ENCODE measurements around the gene HTD2. TPM values are rescaled to one million over a fixed set of nuclear protein-coding genes. Genes with fewer than 3 reads are reported as not detected.

The HTD2 gene
- polyA plus RNA-seq, 1 of the 3 experiments (the other 2 are of a cell fraction), result 3.0 TPM

- Histone ChIP-seq H2AFZ (ENCODE audit: low read depth) (no peak overlapping the region), H3K79me2 (ENCODE audit: insufficient read depth) (no peaks in the 10 kb centered on the region), H3K4me3 (ENCODE audit: low read depth in 2 of 2, low read length in 1 of 2) (no peak overlapping the region), H3F3A (replicated peaks; ENCODE audit: insufficient read depth) (no peaks in the 10 kb centered on the region), H3K9ac (no peak overlapping the region), H3K27me3 (ENCODE audit: insufficient read depth) (no peaks in the 10 kb centered on the region), H4K20me1 (ENCODE audit: insufficient read depth) (no peaks in the 10 kb centered on the region), H3K36me3 (replicated peaks in 1 of 2; ENCODE audit: control insufficient read depth in 1 of 2, insufficient read depth in 2 of 2, low read length in 1 of 2) (peaks cover 0 to 6% of the 10 kb centered on the region in 2 experiments), H3K4me1 (ENCODE audit: control insufficient read depth in 1 of 2, insufficient read depth in 2 of 2, low read depth in 1 of 2, low read length in 1 of 2) (no peaks in the 10 kb centered on the region), H3K9me3 (no peaks in the 10 kb centered on the region), H3K4me2 (no peak overlapping the region), H3K27ac (ENCODE audit: low read depth in 2 of 2, low read length in 1 of 2) (no peak overlapping the region), H3K9me2 (no peaks in the 10 kb centered on the region)
- ChIA-PET POLR2A (no interaction called here), CTCF (interaction anchor here (0.9 kb wide), 1 partner anchor 110 kb away, joined by 4 read pairs; no protein-coding TSS in a partner anchor)
- 91% methylated on average over 6 of the region's 6 CpGs for WGBS (ENCODE audit: low lambda C conversion rate)
- TF ChIP-seq NFIC (IDR thresholded peaks at IDR 0.05; ENCODE audit: borderline replicate concordance), result no peak
- no peak for TF ChIP-seq ZBTB33 (IDR thresholded peaks at IDR 0.05; ENCODE audit: borderline replicate concordance, low read depth)
- TF ChIP-seq EZH2phosphoT487 (IDR thresholded peaks at IDR 0.05; ENCODE audit: borderline replicate concordance, low read depth), result no peak
- TF ChIP-seq FOSL2 (IDR thresholded peaks at IDR 0.05; ENCODE audit: borderline replicate concordance, low read depth), result no peak
- TF ChIP-seq GABPA (IDR thresholded peaks at IDR 0.05; ENCODE audit: low read depth), result no peak
- TF ChIP-seq IRF3 (IDR thresholded peaks at IDR 0.05; ENCODE audit: low read depth, low read length), result no peak
- TF ChIP-seq TCF12 (IDR thresholded peaks at IDR 0.05), result no peak
- no peak for TF ChIP-seq GATA2 (CRISPR knock-in tag; IDR thresholded peaks at IDR 0.05)
- no peak for TF ChIP-seq EP300 (IDR thresholded peaks at IDR 0.05; ENCODE audit: borderline replicate concordance in 1 of 2, low read depth in 1 of 2, low read length in 1 of 2)
- TF ChIP-seq, protein P1, sequence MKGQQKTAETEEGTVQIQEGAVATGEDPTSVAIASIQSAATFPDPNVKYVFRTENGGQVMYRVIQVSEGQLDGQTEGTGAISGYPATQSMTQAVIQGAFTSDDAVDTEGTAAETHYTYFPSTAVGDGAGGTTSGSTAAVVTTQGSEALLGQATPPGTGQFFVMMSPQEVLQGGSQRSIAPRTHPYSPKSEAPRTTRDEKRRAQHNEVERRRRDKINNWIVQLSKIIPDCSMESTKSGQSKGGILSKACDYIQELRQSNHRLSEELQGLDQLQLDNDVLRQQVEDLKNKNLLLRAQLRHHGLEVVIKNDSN (IDR thresholded peaks at IDR 0.05; ENCODE audit: borderline replicate concordance, low read depth), result no peak
- no peak for TF ChIP-seq CTCF (IDR thresholded peaks at IDR 0.05)
- TF ChIP-seq RCOR1 (IDR thresholded peaks at IDR 0.05; ENCODE audit: low read length), result no peak
- no peak for TF ChIP-seq RAD21 (IDR thresholded peaks at IDR 0.05; ENCODE audit: low read length)
- TF ChIP-seq, protein P2, sequence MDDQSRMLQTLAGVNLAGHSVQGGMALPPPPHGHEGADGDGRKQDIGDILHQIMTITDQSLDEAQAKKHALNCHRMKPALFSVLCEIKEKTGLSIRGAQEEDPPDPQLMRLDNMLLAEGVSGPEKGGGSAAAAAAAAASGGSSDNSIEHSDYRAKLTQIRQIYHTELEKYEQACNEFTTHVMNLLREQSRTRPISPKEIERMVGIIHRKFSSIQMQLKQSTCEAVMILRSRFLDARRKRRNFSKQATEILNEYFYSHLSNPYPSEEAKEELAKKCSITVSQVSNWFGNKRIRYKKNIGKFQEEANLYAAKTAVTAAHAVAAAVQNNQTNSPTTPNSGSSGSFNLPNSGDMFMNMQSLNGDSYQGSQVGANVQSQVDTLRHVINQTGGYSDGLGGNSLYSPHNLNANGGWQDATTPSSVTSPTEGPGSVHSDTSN (IDR thresholded peaks at IDR 0.05), result no peak
- no peak for TF ChIP-seq SIN3A (IDR thresholded peaks at IDR 0.05; ENCODE audit: borderline replicate concordance, low read depth, low read length)
- TF ChIP-seq MEF2A (IDR thresholded peaks at IDR 0.05; ENCODE audit: borderline replicate concordance, low read depth), result no peak
- TF ChIP-seq FOXJ3 (CRISPR knock-in tag; IDR thresholded peaks at IDR 0.05), result no peak
- TF ChIP-seq SMC3 (IDR thresholded peaks at IDR 0.05; ENCODE audit: low read depth, low read length), result no peak
- TF ChIP-seq FOXM1 (IDR thresholded peaks at IDR 0.05; ENCODE audit: low read depth), result no peak
- DNase-seq, result no peak
Measured at GRCh38 chr3:58287354-58287753, 19.0 kb upstream of the HTD2 start.
